GM18505 (cell line): ENCODE measurements around the gene ADGRD1.

Source experiments
- ATAC-seq: cut with Tn5 transposase; IDR thresholded peaks from one replicate; pipeline ENCODE4 v1.9.1; 2021; ENCODE audit not compliant: unreplicated experiment
- POLR2A ChIP-seq: IDR thresholded peaks from 4 replicates; pipeline ENCODE4 v1.6.1; 2011; ENCODE audit warnings: borderline replicate concordance; ENCODE audit not compliant: insufficient read depth, insufficient read length; ENCODE audit errors: extremely low read depth

The ADGRD1 gene

DNA sequence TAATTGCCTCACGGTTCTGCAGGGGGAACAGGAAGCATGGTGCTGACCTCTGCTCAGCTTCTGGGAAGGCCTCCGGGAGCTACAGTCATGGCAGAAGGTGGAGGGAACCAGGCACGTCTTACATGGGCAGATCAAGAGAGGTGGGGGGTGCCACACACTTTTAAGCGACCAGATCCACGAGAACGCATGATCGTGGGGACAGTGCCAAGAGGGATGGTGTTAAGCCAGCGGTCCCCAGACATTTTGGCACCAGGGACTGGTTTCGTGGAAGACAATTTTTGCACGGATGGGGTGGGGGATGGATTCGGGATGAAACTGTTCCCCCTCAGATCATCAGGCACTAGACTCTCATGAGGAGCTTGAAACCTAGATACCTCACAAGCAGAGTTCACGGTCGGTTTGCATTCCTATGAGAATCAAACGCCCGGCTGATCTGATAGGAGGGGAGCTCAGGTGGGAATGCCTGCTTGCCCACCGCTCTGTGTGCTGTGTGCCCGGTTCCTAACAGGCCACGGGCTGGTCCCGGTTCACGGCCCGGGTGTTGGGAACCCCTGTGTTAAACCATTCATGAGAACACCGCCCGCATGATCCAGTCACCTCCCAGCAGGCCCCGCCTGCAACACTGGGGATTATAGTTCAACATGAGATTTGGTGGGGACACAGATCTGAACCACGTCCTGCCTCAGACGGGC is 96.9 kb downstream of the ADGRD1 start:
- TF ChIP-seq POLR2A: no peak
- no peak for ATAC-seq

DNA sequence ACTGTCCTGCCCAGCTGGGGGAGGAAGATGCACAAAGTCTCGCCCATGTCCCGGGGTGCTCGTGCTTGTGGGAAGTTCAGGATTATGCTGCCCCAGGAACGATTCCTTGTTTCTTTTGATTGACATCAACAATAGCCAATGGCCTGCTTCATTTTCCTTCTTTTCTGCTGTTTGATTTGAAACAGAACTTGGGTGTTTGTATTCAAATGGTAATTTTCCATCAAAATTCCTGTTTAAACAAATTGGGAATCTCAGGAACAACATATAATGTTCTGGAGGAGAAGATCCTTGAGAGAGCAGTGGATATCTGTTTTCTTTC is 97.4 kb downstream of the ADGRD1 start:
- no peak for ATAC-seq
- no peak for TF ChIP-seq POLR2A

DNA sequence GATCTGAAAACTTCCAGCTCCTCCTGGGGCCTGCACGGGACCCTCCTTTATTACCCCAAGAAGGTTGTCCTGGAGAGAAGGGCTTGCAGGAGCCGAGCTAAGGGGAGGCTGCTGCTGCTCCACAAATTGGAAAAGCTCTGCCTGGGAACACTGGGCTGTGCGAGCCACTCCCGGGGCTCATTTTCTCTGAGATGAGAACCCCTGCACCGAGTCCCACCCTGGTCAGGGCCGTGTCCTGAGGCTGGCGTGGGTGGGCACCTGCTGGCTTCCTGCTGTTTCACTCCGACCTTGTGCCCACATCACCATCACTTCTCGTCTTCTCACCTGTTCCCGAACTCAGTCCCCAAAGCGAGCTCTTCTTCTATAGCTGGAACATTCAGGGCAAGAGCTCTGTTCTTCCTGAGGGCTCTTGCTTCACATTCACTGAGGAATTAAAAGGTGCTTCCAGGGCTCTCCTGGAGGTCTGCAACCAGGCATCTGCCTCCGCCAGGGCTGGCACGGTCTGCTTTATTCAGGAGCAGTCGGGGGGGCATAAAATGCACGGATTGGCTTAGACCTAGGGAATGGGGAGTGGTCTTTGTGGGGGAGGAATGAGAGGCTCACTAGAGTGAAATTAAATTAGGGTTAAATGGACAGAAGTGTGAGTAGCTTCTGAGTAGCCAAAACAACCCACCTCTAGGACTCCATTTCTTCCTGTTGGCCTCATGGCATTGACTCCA is 98.5 kb downstream of the ADGRD1 start:
- no peak for ATAC-seq
- no peak for TF ChIP-seq POLR2A

DNA sequence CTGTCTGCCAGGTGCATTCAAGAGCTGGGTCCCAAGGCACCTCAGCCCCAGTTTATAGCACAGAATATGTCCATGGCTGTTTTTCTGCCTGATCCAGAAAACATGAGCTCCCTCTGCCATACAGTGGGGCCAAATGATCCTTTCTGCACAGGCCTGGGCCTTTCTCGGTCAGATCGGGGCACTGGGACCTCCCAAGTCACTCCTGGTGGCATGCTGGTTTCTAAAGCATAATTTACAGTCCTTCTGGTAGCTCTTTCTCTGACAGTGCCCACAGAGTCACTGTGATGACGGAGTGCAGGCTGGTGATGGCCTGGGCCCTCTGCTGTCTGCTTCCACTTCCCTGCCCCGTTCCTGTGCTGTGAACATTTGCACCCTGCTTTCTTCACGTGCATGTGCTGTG is 99.2 kb downstream of the ADGRD1 start:
- ATAC-seq: no peak
- TF ChIP-seq POLR2A: no peak

DNA sequence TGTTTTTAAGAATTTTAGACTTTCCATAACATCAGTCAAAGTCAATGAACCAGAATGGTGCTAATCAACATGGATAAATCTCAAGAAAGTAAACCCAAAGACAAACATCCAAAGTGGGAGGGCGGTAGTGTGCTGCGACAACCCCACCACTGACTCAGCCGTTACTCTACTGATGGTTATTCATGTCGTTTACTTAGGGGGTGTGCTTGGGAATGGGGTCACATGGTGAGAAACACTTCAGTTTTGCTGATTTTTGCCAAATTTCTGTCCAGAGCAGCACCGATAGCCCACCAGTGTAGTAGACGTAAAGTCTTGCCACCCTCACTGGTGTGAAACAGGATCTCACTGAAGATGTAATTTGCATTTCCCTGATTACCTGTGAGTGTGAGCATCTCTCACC is 99.9 kb downstream of the ADGRD1 start:
- TF ChIP-seq POLR2A: no peak
- no peak for ATAC-seq

DNA sequence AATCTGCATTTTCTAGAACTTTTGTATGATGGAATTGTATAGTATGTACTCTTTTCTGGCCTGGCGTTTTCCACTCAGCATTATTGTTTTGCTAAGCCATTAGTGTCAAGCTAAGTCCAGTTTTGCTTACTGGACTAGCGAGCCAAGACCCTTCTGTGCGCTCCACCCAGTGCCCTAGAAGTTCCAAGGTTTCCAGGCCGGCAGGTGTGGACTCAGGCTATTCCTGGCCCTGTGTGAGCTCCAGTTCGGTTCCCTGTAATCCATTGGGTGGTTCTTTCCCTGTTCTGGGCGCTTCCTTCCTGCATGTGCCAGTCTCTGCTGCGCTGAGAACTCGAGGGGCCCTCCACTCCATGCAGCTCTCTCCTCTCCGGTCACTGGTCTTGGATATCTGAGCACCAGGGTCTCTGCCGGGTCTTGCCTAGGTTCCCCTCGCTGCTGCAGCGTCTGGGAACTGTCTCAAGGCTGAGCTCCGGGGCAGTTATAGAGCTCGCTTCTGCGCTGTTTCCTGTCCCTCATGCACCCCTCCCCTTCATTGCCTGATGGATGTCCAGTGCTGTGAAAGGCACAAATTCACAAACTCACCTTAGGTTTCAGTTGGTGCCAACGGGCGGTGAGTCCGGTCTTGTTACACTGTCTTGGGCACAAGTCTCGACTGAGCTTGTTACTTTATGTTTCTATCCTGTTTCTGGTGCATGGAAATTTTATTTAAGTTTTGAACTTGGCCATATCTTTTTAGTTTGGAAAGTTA is 100.8 kb downstream of the ADGRD1 start:
- ATAC-seq: no peak

DNA sequence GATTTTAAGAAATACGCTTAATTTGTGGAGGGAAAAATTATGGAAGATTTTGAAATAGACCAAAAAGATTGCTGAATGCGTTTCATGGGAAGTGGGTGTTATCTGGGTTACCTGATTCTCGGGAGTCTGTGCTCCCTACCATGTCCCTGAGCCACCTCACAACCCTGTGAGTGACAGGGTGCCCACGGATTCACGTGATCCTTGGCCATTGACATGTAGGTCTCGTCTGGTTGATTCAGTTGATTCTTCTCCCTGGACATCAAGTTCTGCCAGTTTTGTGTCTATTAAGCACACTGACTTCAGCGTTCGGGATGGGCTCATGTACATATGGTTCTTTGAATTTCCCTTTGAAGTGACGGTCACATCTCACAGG is 101.4 kb downstream of the ADGRD1 start:
- no peak for ATAC-seq

More for the DNA sequence above, 100.8 kb downstream of the ADGRD1 start:
- TF ChIP-seq POLR2A: no peak

DNA sequence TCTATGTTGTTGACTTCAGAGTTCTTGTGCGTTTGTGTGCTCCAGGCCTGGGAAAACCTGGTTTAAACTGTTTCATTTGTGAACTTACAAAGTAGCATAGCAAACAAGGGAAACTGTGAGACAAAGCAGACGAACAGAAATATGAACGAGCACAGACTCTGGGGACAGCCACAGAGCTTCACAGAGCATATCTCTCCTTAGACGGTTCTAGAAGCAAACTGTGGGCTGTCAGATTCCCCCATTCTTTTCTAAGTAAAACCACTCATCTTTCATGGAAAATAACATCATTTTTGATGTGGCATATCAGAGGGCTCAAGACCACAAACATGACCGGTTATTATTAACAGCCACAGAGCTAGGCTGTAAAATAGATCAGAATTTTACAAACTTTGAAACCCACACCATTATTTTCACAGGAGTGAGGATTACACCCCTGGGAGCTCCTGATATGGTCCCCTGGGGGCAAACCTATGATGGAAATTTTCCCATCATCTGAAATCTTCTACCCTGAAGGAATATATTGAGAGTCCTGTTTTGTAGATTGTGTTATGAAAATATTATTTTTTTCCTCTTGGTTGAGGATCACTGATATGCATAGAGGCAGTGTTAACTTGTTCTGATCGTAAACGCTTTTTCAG is 102.0 kb downstream of the ADGRD1 start:
- no peak for ATAC-seq
- no peak for TF ChIP-seq POLR2A

More for the DNA sequence above, 101.4 kb downstream of the ADGRD1 start:
- TF ChIP-seq POLR2A: no peak

DNA sequence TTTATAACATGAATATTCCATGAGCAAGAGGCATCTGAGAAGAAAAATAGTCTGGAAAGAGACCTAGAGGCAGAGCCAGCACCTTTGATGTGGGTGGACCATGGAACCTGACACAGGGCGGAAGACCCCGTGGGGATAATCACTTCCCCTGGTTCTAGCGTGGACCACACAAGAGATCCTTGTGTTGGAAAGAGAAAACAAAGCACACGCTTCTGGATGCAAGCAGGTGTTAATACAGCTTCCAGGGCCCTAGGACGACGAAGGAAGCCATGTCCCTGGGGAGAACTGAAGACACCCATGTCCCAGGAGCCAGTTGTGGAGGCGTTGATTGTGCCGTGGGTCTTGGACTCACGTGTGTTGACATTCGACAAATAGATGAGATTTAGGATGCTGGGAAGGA is 102.9 kb downstream of the ADGRD1 start:
- no peak for ATAC-seq
- no peak for TF ChIP-seq POLR2A

DNA sequence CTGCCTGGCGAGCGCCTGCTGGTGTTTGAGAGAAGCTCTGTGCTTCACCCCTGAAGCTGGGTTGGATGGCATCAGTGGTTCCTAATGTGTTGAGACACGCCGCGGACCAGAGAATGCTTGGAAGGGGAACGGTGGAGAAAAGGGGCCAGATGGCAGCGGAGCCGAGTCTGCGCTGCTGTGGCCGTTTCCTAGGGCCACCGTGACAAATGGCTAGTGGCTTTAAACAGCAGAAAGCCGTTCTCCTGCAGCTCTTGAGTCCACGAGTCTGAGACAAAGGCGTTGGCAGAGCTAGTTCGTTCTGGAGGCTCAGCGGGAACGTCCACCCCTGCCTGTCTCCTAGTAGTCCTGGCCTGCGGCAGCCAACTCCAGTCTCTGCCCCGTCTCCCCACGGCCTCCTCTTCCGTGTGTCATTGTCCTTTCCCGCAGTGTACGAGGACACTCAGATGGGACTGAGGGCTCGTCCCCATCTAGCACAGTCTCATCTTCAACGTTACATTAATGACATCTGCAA is 103.6 kb downstream of the ADGRD1 start:
- ATAC-seq: no peak
- TF ChIP-seq POLR2A: no peak

DNA sequence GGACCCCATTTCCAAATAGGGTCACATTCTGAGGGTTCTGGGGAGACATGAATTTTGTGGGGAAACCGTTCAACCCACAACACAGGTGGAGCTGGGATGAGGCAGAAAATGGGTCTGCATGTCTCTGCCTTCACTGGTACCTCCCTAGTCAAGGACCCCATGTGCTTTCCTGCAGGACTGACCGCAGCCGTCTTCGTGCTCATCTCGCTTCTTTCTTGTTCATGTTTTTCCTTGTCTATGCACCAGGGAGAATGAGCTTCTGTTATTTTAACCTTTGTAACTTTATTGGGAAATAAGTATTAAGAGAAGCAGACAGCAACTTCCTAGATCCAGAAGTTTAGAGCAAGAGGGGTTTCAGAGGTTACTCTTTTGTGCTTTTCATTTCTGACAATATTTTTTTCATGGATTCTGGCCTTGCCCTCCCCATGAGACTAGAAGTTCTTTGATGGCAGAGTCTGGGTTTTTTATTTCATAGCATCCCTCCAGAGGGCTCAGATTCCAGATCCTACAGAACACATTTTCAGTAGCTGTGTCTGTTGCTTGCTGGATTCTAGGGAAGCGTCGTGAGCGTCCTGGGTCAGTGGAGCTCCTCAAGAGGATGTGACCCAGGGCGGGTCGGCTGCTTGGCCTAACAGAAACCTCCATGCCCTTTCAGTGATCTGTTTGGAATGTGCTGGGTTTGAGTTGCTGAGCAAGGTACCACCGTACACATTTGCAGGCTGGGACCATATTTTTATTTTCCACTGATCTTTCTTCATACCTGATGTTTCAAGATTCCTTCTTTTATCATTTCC is 104.2 kb downstream of the ADGRD1 start:
- TF ChIP-seq POLR2A: no peak
- ATAC-seq: no peak

DNA sequence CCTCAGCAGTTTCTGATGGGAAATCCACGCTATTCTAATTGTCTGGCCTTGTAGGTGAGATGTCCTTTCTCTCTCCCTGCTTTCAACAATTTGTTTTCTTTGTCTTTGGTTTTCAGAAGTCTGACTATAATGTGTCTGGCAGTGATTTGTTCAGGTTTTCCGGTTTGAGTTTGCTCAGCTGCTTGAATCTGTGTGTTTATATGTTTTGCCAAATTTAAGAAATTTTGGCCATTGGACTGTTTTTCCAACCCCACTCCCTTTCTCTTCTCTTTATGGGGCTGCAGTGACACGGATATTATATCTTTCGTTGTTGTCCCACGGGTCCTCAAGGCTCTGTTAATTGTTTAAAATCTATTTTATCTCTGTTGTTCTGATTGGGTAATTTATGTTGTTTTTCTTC is 105.0 kb downstream of the ADGRD1 start:
- no peak for ATAC-seq

DNA sequence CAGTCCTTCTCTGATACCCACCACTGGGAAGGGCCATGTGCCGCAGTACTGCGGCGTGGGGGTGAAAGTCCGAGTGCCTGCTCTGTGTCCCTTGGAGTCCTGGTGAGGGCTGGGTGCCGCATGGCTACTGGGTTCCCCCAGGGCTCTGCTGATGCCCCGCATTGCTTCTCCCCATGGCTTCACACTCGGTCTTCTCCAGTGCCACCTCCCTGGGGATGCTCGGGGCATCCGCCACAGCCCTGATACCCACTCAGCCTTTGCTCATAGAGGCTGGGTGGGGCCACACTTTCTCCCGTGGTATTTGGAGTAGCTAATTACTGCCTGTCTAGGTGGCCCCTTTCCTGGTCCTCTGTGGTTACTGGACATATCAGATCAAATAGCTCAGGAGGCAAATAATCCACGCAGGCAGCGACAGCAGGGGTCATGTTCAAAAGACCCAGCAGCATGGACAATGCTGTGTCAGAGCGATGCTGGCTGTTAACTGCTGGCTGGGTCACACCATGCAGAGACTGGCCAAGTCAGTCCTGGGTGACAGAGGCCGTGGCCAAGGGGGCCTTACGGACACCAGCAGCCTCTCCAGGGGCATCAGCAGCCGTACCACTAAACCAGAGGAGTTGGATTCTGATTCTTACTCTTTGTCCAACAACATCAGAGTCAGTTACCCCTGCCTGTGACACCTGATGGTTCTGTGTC is 106.5 kb downstream of the ADGRD1 start:
- no peak for TF ChIP-seq POLR2A
- ATAC-seq: no peak

More for the DNA sequence above, 105.0 kb downstream of the ADGRD1 start:
- TF ChIP-seq POLR2A: no peak
